ENCODE measurements around the gene TLR8.

DNA sequence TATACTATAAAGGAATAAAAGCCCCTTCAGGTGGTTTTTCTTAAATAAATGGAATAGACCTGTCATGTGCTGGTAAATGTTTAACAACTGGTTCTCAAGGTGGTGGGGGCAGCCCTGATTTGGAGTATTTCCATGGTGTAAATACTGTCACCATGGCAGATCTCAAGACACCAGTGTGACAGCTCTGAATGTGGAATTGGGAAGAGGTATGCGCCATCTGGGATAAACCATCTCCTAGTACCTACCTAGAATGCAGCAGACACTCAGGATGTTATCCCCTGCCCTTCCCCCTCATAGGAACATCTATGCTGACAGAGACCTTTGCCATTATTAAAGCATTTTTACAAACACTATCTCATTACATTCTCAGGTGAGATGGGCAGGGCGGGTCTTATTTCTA, 42.1 kb downstream of the TLR8 start:
- TF ChIP-seq POLR2A (IDR thresholded peaks at IDR 0.05; ENCODE audit: low read depth, low read length) (no peak), TAF1 (IDR thresholded peaks at IDR 0.05; ENCODE audit: low read depth, low read length) (no peak), POLR2AphosphoS5 (IDR thresholded peaks at IDR 0.05; ENCODE audit: low read depth, low read length) (no peak), POU2F2 (IDR thresholded peaks at IDR 0.05; ENCODE audit: low read depth, low read length) (no peak), SPI1 (IDR thresholded peaks at IDR 0.05; ENCODE audit: low read depth, low read length) (no peak)
